IMR-90 (cell line): Measurements from ENCODE around the gene ESF1. TPM values are rescaled to one million over a fixed set of nuclear protein-coding genes. Genes with fewer than 3 reads are reported as not detected.

Experiments used
- ATAC-seq: fragments of 200-7000 bp; cut with Tn5 transposase; 2 replicates; pipeline ENCODE4 v1.9.1; 2020; ENCODE audit warnings: low read depth, mild to moderate bottlenecking, moderate library complexity
- BruUV-seq: library from RNA; stranded (reverse); fragments of 400-500 nt; replicated peaks from 2 replicates; lab custom pipeline; 2021; lab: Mats Ljungman, UMichigan
- CTCF ChIA-PET: fragments of 300-600 bp; formaldehyde crosslinking; extraction: SDS; loops from one replicate; lab custom pipeline; 2021; ENCODE audit warnings: antibody characterized with exemption; lab: Yijun Ruan, JAX
- POLR2A ChIA-PET: fragments of 300-600 bp; sonication (Branson Sonifier 250); formaldehyde crosslinking; loops from one replicate; lab custom pipeline; 2022; ENCODE audit warnings: antibody characterized with exemption; ENCODE audit not compliant: unreplicated experiment; lab: Charles Lee
- DNase-seq: peaks from one replicate; pipeline ENCODE4 v3.0.0; 2013
- H2AFZ ChIP-seq: replicated peaks from 2 replicates; pipeline ENCODE3; 2013; ENCODE audit warnings: low read length, mild to moderate bottlenecking; ENCODE audit not compliant: poor library complexity
- H2AK5ac ChIP-seq: 2 replicates; pipeline ENCODE4 v1.6.1; 2013; ENCODE audit warnings: low read depth, low read length, inconsistent platforms
- H2AK9ac ChIP-seq: replicated peaks from 2 replicates; pipeline ENCODE3; 2013; ENCODE audit warnings: mild to moderate bottlenecking, low read depth, low read length, moderate library complexity; ENCODE audit not compliant: poor library complexity
- H2BK120ac ChIP-seq: 2 replicates; pipeline ENCODE4 v1.6.1; 2013; ENCODE audit warnings: low read depth, low read length, inconsistent platforms
- H2BK15ac ChIP-seq: 3 replicates; pipeline ENCODE4 v1.6.1; 2013; ENCODE audit warnings: low read depth, low read length, inconsistent platforms
- H2BK20ac ChIP-seq: 2 replicates; pipeline ENCODE4 v1.6.1; 2013; ENCODE audit warnings: low read depth, mild to moderate bottlenecking, inconsistent platforms, low read length, moderate library complexity
- H2BK5ac ChIP-seq: 2 replicates; pipeline ENCODE4 v1.6.1; 2013; ENCODE audit warnings: mild to moderate bottlenecking, low read depth, low read length, inconsistent platforms; ENCODE audit not compliant: poor library complexity, severe bottlenecking
- H3K14ac ChIP-seq: replicated peaks from 2 replicates; pipeline ENCODE4 v1.6.1; 2013; ENCODE audit warnings: low read depth, low read length, inconsistent platforms
- H3K18ac ChIP-seq: 2 replicates; pipeline ENCODE4 v1.6.1; 2013; ENCODE audit warnings: low read depth, low read length, control low read depth
- H3K23ac ChIP-seq: 2 replicates; pipeline ENCODE4 v1.6.1; 2013; ENCODE audit warnings: low read depth, low read length, inconsistent platforms
- H3K27ac ChIP-seq: 2 replicates; pipeline ENCODE4 v1.5.1; 2013; ENCODE audit warnings: mild to moderate bottlenecking, control low read depth, low read length; ENCODE audit not compliant: insufficient read depth
- H3K27me3 ChIP-seq: 2 replicates; pipeline ENCODE4 v1.6.1; 2013; ENCODE audit warnings: low read length; ENCODE audit not compliant: control insufficient read depth, insufficient read depth
- H3K36me3 ChIP-seq: 2 replicates; pipeline ENCODE4 v1.6.1; 2013; ENCODE audit warnings: low read length, mixed read lengths; ENCODE audit not compliant: control insufficient read depth, insufficient read depth
- H3K4ac ChIP-seq: 2 replicates; pipeline ENCODE4 v1.6.1; 2013; ENCODE audit warnings: low read depth, low read length, inconsistent platforms
- H3K4me1 ChIP-seq: 2 replicates; pipeline ENCODE4 v1.6.1; 2013; ENCODE audit warnings: low read length, mixed read lengths; ENCODE audit not compliant: control insufficient read depth, insufficient read depth
- H3K4me2 ChIP-seq: 2 replicates; pipeline ENCODE4 v1.6.1; 2013; ENCODE audit warnings: low read depth, mild to moderate bottlenecking, control low read depth, low read length, moderate library complexity
- H3K4me3 ChIP-seq: 2 replicates; pipeline ENCODE4 v1.5.1; 2013; ENCODE audit warnings: low read depth, mild to moderate bottlenecking, control low read depth, low read length, moderate library complexity; ENCODE audit not compliant: insufficient read depth
- H3K56ac ChIP-seq: 2 replicates; pipeline ENCODE4 v1.6.1; 2013; ENCODE audit warnings: low read length, inconsistent platforms; ENCODE audit not compliant: insufficient read depth; ENCODE audit errors: extremely low read depth
- H3K79me1 ChIP-seq, 2 experiments: 2 replicates each; pipeline ENCODE4 v1.6.1; 2013; ENCODE audit warnings: low read length in 2 of 2, inconsistent platforms in 1 of 2, low read depth in 1 of 2
- H3K9ac ChIP-seq: 2 replicates; pipeline ENCODE4 v1.6.1; 2013; ENCODE audit warnings: low read depth, low read length, control low read depth
- H3K9me1 ChIP-seq: 2 replicates; pipeline ENCODE4 v1.6.1; 2013; ENCODE audit warnings: low read length, inconsistent platforms; ENCODE audit not compliant: insufficient read depth
- H3K9me3 ChIP-seq: 2 replicates; pipeline ENCODE4 v1.6.1; 2013; ENCODE audit warnings: low read length; ENCODE audit not compliant: control insufficient read depth, insufficient read depth
- H4K20me1 ChIP-seq: 2 replicates; pipeline ENCODE4 v1.6.1; 2013; ENCODE audit warnings: low read length, inconsistent platforms; ENCODE audit not compliant: insufficient read depth
- H4K5ac ChIP-seq: 2 replicates; pipeline ENCODE4 v1.6.1; 2013; ENCODE audit warnings: mild to moderate bottlenecking, low read depth, low read length, control low read depth
- H4K8ac ChIP-seq, 2 experiments: 2 replicates each; pipeline ENCODE4 v1.6.1; 2013; ENCODE audit warnings: low read depth in 2 of 2, low read length in 2 of 2, control low read depth in 1 of 2, inconsistent platforms in 1 of 2
- H4K91ac ChIP-seq: 2 replicates; pipeline ENCODE4 v1.6.1; 2013; ENCODE audit warnings: low read depth, low read length, inconsistent platforms; ENCODE audit not compliant: insufficient read depth
- BHLHE40 ChIP-seq: fragments of 150-350 bp; IDR thresholded peaks from 2 replicates; pipeline ENCODE4 v1.6.1; 2016; ENCODE audit warnings: mild to moderate bottlenecking, low read depth, low read length
- CEBPB ChIP-seq: IDR thresholded peaks from 2 replicates; pipeline ENCODE4 v1.6.1; 2012; ENCODE audit warnings: low read depth, low read length, improper control_type of control experiment
- CHD1 ChIP-seq: IDR thresholded peaks from 2 replicates; pipeline ENCODE4 v1.6.1; 2012; ENCODE audit warnings: low read depth, low read length, improper control_type of control experiment
- FOS ChIP-seq: fragments of 150-350 bp; IDR thresholded peaks from 2 replicates; pipeline ENCODE4 v1.6.1; 2016; ENCODE audit warnings: low read depth, low read length
- MAFK ChIP-seq: IDR thresholded peaks from 2 replicates; pipeline ENCODE4 v1.6.1; 2012; ENCODE audit warnings: low read depth, low read length, improper control_type of control experiment
- MAZ ChIP-seq: IDR thresholded peaks from 2 replicates; pipeline ENCODE4 v1.6.1; 2012; ENCODE audit warnings: low read depth, mild to moderate bottlenecking, low read length, improper control_type of control experiment, moderate library complexity, borderline replicate concordance
- MXI1 ChIP-seq: IDR thresholded peaks from 2 replicates; pipeline ENCODE4 v1.6.1; 2012; ENCODE audit warnings: low read depth, mild to moderate bottlenecking, low read length, moderate library complexity, borderline replicate concordance
- NFE2L2 ChIP-seq: fragments of 150-350 bp; IDR thresholded peaks from 2 replicates; pipeline ENCODE4 v1.6.1; 2016; ENCODE audit warnings: low read depth, mild to moderate bottlenecking, low read length
- POLR2A ChIP-seq: IDR thresholded peaks from 2 replicates; pipeline ENCODE4 v1.6.1; 2012; ENCODE audit warnings: mild to moderate bottlenecking, low read depth, low read length
- RAD21 ChIP-seq: IDR thresholded peaks from 2 replicates; pipeline ENCODE4 v1.6.1; 2012; ENCODE audit warnings: low read length, improper control_type of control experiment
- RCOR1 ChIP-seq: IDR thresholded peaks from 2 replicates; pipeline ENCODE4 v1.6.1; 2012; ENCODE audit warnings: mild to moderate bottlenecking, low read length, improper control_type of control experiment; ENCODE audit not compliant: insufficient replicate concordance
- RFX5 ChIP-seq: IDR thresholded peaks from 2 replicates; pipeline ENCODE4 v1.8.0; 2012; ENCODE audit warnings: low read depth, mild to moderate bottlenecking, low read length, moderate library complexity
- SMC3 ChIP-seq: fragments of 150-350 bp; IDR thresholded peaks from 2 replicates; pipeline ENCODE4 v1.6.1; 2016; ENCODE audit warnings: low read depth, mild to moderate bottlenecking, antibody characterized with exemption, low read length, moderate library complexity
- WGBS, 2 experiments: methylation state at CpG; one replicate each; pipeline versions ENCODE4 v1.1.5 to v1.1.7; 2013; ENCODE audit warnings: missing lambda C conversion rate in 2 of 2; ENCODE audit not compliant: insufficient read length in 1 of 2; ENCODE audit errors: extremely low coverage in 2 of 2; 5-methylcytosine and 5-hydroxymethylcytosine counted together
- dilution Hi-C: fragments of 300-500 bp; cut with HindIII; formaldehyde crosslinking; loops from one replicate; pipeline ENCODE4 v1.14.3; 2018; ENCODE audit warnings: low sequenced_read_pairs; ENCODE audit not compliant: unreplicated experiment
- in situ Hi-C: fragments of 300-500 bp; cut with MboI; formaldehyde crosslinking; loops from 3 replicates; pipeline ENCODE4 v1.14.3; 2019; ENCODE audit warnings: low sequenced_read_pairs, inconsistent platforms, mixed read lengths
- intact Hi-C: fragments of 100-400 bp; cut with micrococcal nuclease; formaldehyde crosslinking; loops from 2 replicates; pipeline ENCODE4 v1.10.0; 2022
- polyA plus RNA-seq, 3 experiments: library from polyadenylated mRNA; depleted of rRNA; stranded (reverse); fragments of >200 nt; gene quantifications; 2 replicates each; pipeline ENCODE4 v1.2.3, GENCODE V29; 2012; ENCODE audit warnings: low replicate concordance in 1 of 3
- total RNA-seq: library from RNA; depleted of rRNA; stranded (reverse); fragments of >200 nt; gene quantifications from 2 replicates; pipeline ENCODE4 v1.2.3, GENCODE V29; 2012
- TF ChIP-seq, protein P1 (sequence below): fragments of 150-350 bp; IDR thresholded peaks from 2 replicates; pipeline ENCODE4 v1.6.1; 2016; ENCODE audit warnings: low read depth, mild to moderate bottlenecking, low read length, moderate library complexity, borderline replicate concordance
- TF ChIP-seq, protein P2 (sequence below): conservative IDR thresholded peaks from 2 replicates; pipeline ENCODE4 v1.5.1; 2012; ENCODE audit warnings: mild to moderate bottlenecking, low read depth, low read length, improper control_type of control experiment
- TF ChIP-seq, protein P3 (sequence below): fragments of 150-350 bp; IDR thresholded peaks from 2 replicates; pipeline ENCODE4 v1.6.1; 2017; ENCODE audit warnings: mild to moderate bottlenecking, antibody characterized with exemption, low read length, low read depth

Gene ESF1
- total and polyA plus RNA-seq, 2 of the 4 experiments (the other 2 are of a cell fraction), result 2.6 to 2.7 TPM

DNA sequence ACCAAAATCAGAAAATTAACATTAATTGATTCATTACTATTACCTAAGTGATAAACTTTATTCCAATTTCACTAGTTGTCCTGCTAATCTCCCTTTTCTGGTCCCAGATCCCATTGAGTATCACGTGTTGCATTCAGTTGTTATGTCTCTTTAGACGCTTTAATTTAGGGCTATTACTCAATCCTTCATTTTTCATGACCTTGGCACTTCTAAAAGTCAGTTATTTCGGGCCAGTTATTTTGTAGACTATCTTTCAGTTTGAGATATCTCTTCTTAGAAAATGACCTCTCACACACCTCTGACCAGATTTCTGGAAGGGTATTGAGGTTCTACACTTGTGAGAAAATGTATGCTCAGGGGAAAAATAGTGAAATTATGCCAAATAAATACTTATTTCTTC, 112.0 kb downstream of the ESF1 start:
- no peak overlapping the region for H3K4me2 ChIP-seq
- no peak overlapping the region for H4K8ac ChIP-seq
- no peak overlapping the region for H3K18ac ChIP-seq
- no peak overlapping the region for H4K5ac ChIP-seq
- no peak overlapping the region for H3K56ac ChIP-seq
- dilution Hi-C loops, result no loop called here
- no peak overlapping the region for H3K9ac ChIP-seq
- CTCF ChIA-PET, result no interaction called here
- in situ Hi-C loops, result no loop called here
- H2AK5ac ChIP-seq, result no peak overlapping the region
- no peaks in the 10 kb centered on the region; the same call in 1 of the 2 replicates for H3K4me1 ChIP-seq
- H3K36me3 ChIP-seq, result no peaks in the 10 kb centered on the region
- H3K14ac ChIP-seq, result no peak overlapping the region
- H3K23ac ChIP-seq, result no peak overlapping the region
- no peak overlapping the region for H2AFZ ChIP-seq
- no peak overlapping the region for H2BK120ac ChIP-seq
- H3K4ac ChIP-seq, result no peak overlapping the region
- H3K27me3 ChIP-seq, result no peaks in the 10 kb centered on the region; the same call in none of the 2 replicates
- no peaks in the 10 kb centered on the region for H3K9me3 ChIP-seq
- no peak overlapping the region for H2BK15ac ChIP-seq
- no peak overlapping the region for H2BK5ac ChIP-seq
- POLR2A ChIA-PET, result no interaction called here
- TF ChIP-seq MAZ (no peak), MXI1 (no peak), CHD1 (no peak), SMC3 (no peak), RFX5 (no peak), NFE2L2 (no peak), RCOR1 (no peak), FOS (no peak), MAFK (no peak), RAD21 (no peak), POLR2A (no peak), BHLHE40 (no peak), CEBPB (no peak)
- TF ChIP-seq, protein P1, sequence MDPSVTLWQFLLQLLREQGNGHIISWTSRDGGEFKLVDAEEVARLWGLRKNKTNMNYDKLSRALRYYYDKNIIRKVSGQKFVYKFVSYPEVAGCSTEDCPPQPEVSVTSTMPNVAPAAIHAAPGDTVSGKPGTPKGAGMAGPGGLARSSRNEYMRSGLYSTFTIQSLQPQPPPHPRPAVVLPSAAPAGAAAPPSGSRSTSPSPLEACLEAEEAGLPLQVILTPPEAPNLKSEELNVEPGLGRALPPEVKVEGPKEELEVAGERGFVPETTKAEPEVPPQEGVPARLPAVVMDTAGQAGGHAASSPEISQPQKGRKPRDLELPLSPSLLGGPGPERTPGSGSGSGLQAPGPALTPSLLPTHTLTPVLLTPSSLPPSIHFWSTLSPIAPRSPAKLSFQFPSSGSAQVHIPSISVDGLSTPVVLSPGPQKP, result no peak
- TF ChIP-seq, protein P2, sequence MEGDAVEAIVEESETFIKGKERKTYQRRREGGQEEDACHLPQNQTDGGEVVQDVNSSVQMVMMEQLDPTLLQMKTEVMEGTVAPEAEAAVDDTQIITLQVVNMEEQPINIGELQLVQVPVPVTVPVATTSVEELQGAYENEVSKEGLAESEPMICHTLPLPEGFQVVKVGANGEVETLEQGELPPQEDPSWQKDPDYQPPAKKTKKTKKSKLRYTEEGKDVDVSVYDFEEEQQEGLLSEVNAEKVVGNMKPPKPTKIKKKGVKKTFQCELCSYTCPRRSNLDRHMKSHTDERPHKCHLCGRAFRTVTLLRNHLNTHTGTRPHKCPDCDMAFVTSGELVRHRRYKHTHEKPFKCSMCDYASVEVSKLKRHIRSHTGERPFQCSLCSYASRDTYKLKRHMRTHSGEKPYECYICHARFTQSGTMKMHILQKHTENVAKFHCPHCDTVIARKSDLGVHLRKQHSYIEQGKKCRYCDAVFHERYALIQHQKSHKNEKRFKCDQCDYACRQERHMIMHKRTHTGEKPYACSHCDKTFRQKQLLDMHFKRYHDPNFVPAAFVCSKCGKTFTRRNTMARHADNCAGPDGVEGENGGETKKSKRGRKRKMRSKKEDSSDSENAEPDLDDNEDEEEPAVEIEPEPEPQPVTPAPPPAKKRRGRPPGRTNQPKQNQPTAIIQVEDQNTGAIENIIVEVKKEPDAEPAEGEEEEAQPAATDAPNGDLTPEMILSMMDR, result no peak
- TF ChIP-seq, protein P3, sequence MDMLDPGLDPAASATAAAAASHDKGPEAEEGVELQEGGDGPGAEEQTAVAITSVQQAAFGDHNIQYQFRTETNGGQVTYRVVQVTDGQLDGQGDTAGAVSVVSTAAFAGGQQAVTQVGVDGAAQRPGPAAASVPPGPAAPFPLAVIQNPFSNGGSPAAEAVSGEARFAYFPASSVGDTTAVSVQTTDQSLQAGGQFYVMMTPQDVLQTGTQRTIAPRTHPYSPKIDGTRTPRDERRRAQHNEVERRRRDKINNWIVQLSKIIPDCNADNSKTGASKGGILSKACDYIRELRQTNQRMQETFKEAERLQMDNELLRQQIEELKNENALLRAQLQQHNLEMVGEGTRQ, result no peak
- H2AK9ac ChIP-seq, result no peak overlapping the region
- no TSS peak for BruUV-seq
- H2BK20ac ChIP-seq, result no peak overlapping the region
- ATAC-seq (no peak), DNase-seq (no peak)
- H4K20me1 ChIP-seq, result no peaks in the 10 kb centered on the region
- H3K9me1 ChIP-seq, result no peaks in the 10 kb centered on the region
- WGBS, 2 experiments, result no CpG with 5 or more reads among the region's 3 CpGs
- H3K79me1 ChIP-seq, result no peaks in the 10 kb centered on the region
- H4K91ac ChIP-seq, result no peak overlapping the region
- intact Hi-C loops, result no loop called here
- no peak overlapping the region for H3K4me3 ChIP-seq
- no peak overlapping the region for H3K27ac ChIP-seq
